IMR-90 (cell line): ENCODE results near the gene TP53BP2. TPM values are rescaled to one million over a fixed set of nuclear protein-coding genes. Genes with fewer than 3 reads are reported as not detected.

ENCODE experiments used
- ATAC-seq: fragments of 200-7000 bp; cut with Tn5 transposase; 2 replicates; pipeline ENCODE4 v1.9.1; 2020; ENCODE audit warnings: low read depth, mild to moderate bottlenecking, moderate library complexity
- BruUV-seq: library from RNA; stranded (reverse); fragments of 400-500 nt; replicated peaks from 2 replicates; lab custom pipeline; 2021; lab: Mats Ljungman, UMichigan
- CTCF ChIA-PET: fragments of 300-600 bp; formaldehyde crosslinking; extraction: SDS; loops from one replicate; lab custom pipeline; 2021; ENCODE audit warnings: antibody characterized with exemption; lab: Yijun Ruan, JAX
- POLR2A ChIA-PET: fragments of 300-600 bp; sonication (Branson Sonifier 250); formaldehyde crosslinking; loops from one replicate; lab custom pipeline; 2022; ENCODE audit warnings: antibody characterized with exemption; ENCODE audit not compliant: unreplicated experiment; lab: Charles Lee
- DNase-seq: peaks from one replicate; pipeline ENCODE4 v3.0.0; 2013
- H2AFZ ChIP-seq: replicated peaks from 2 replicates; pipeline ENCODE3; 2013; ENCODE audit warnings: low read length, mild to moderate bottlenecking; ENCODE audit not compliant: poor library complexity
- H2AK5ac ChIP-seq: 2 replicates; pipeline ENCODE4 v1.6.1; 2013; ENCODE audit warnings: low read depth, low read length, inconsistent platforms
- H2AK9ac ChIP-seq: replicated peaks from 2 replicates; pipeline ENCODE3; 2013; ENCODE audit warnings: mild to moderate bottlenecking, low read depth, low read length, moderate library complexity; ENCODE audit not compliant: poor library complexity
- H2BK120ac ChIP-seq: 2 replicates; pipeline ENCODE4 v1.6.1; 2013; ENCODE audit warnings: low read depth, low read length, inconsistent platforms
- H2BK15ac ChIP-seq: 3 replicates; pipeline ENCODE4 v1.6.1; 2013; ENCODE audit warnings: low read depth, low read length, inconsistent platforms
- H2BK20ac ChIP-seq: 2 replicates; pipeline ENCODE4 v1.6.1; 2013; ENCODE audit warnings: low read depth, mild to moderate bottlenecking, inconsistent platforms, low read length, moderate library complexity
- H2BK5ac ChIP-seq: 2 replicates; pipeline ENCODE4 v1.6.1; 2013; ENCODE audit warnings: mild to moderate bottlenecking, low read depth, low read length, inconsistent platforms; ENCODE audit not compliant: poor library complexity, severe bottlenecking
- H3K14ac ChIP-seq: replicated peaks from 2 replicates; pipeline ENCODE4 v1.6.1; 2013; ENCODE audit warnings: low read depth, low read length, inconsistent platforms
- H3K18ac ChIP-seq: 2 replicates; pipeline ENCODE4 v1.6.1; 2013; ENCODE audit warnings: low read depth, low read length, control low read depth
- H3K23ac ChIP-seq: 2 replicates; pipeline ENCODE4 v1.6.1; 2013; ENCODE audit warnings: low read depth, low read length, inconsistent platforms
- H3K27ac ChIP-seq: 2 replicates; pipeline ENCODE4 v1.5.1; 2013; ENCODE audit warnings: mild to moderate bottlenecking, control low read depth, low read length; ENCODE audit not compliant: insufficient read depth
- H3K27me3 ChIP-seq: 2 replicates; pipeline ENCODE4 v1.6.1; 2013; ENCODE audit warnings: low read length; ENCODE audit not compliant: control insufficient read depth, insufficient read depth
- H3K36me3 ChIP-seq: 2 replicates; pipeline ENCODE4 v1.6.1; 2013; ENCODE audit warnings: low read length, mixed read lengths; ENCODE audit not compliant: control insufficient read depth, insufficient read depth
- H3K4ac ChIP-seq: 2 replicates; pipeline ENCODE4 v1.6.1; 2013; ENCODE audit warnings: low read depth, low read length, inconsistent platforms
- H3K4me1 ChIP-seq: 2 replicates; pipeline ENCODE4 v1.6.1; 2013; ENCODE audit warnings: low read length, mixed read lengths; ENCODE audit not compliant: control insufficient read depth, insufficient read depth
- H3K4me2 ChIP-seq: 2 replicates; pipeline ENCODE4 v1.6.1; 2013; ENCODE audit warnings: low read depth, mild to moderate bottlenecking, control low read depth, low read length, moderate library complexity
- H3K4me3 ChIP-seq: 2 replicates; pipeline ENCODE4 v1.5.1; 2013; ENCODE audit warnings: low read depth, mild to moderate bottlenecking, control low read depth, low read length, moderate library complexity; ENCODE audit not compliant: insufficient read depth
- H3K56ac ChIP-seq: 2 replicates; pipeline ENCODE4 v1.6.1; 2013; ENCODE audit warnings: low read length, inconsistent platforms; ENCODE audit not compliant: insufficient read depth; ENCODE audit errors: extremely low read depth
- H3K79me1 ChIP-seq, 2 experiments: 2 replicates each; pipeline ENCODE4 v1.6.1; 2013; ENCODE audit warnings: low read length in 2 of 2, inconsistent platforms in 1 of 2, low read depth in 1 of 2
- H3K9ac ChIP-seq: 2 replicates; pipeline ENCODE4 v1.6.1; 2013; ENCODE audit warnings: low read depth, low read length, control low read depth
- H3K9me1 ChIP-seq: 2 replicates; pipeline ENCODE4 v1.6.1; 2013; ENCODE audit warnings: low read length, inconsistent platforms; ENCODE audit not compliant: insufficient read depth
- H3K9me3 ChIP-seq: 2 replicates; pipeline ENCODE4 v1.6.1; 2013; ENCODE audit warnings: low read length; ENCODE audit not compliant: control insufficient read depth, insufficient read depth
- H4K20me1 ChIP-seq: 2 replicates; pipeline ENCODE4 v1.6.1; 2013; ENCODE audit warnings: low read length, inconsistent platforms; ENCODE audit not compliant: insufficient read depth
- H4K5ac ChIP-seq: 2 replicates; pipeline ENCODE4 v1.6.1; 2013; ENCODE audit warnings: mild to moderate bottlenecking, low read depth, low read length, control low read depth
- H4K8ac ChIP-seq, 2 experiments: 2 replicates each; pipeline ENCODE4 v1.6.1; 2013; ENCODE audit warnings: low read depth in 2 of 2, low read length in 2 of 2, control low read depth in 1 of 2, inconsistent platforms in 1 of 2
- H4K91ac ChIP-seq: 2 replicates; pipeline ENCODE4 v1.6.1; 2013; ENCODE audit warnings: low read depth, low read length, inconsistent platforms; ENCODE audit not compliant: insufficient read depth
- BHLHE40 ChIP-seq: fragments of 150-350 bp; IDR thresholded peaks from 2 replicates; pipeline ENCODE4 v1.6.1; 2016; ENCODE audit warnings: mild to moderate bottlenecking, low read depth, low read length
- CEBPB ChIP-seq: IDR thresholded peaks from 2 replicates; pipeline ENCODE4 v1.6.1; 2012; ENCODE audit warnings: low read depth, low read length, improper control_type of control experiment
- CHD1 ChIP-seq: IDR thresholded peaks from 2 replicates; pipeline ENCODE4 v1.6.1; 2012; ENCODE audit warnings: low read depth, low read length, improper control_type of control experiment
- CTCF ChIP-seq: conservative IDR thresholded peaks from 2 replicates; pipeline ENCODE4 v1.5.1; 2012; ENCODE audit warnings: mild to moderate bottlenecking, low read depth, low read length, improper control_type of control experiment
- ELK1 ChIP-seq: fragments of 150-350 bp; IDR thresholded peaks from 2 replicates; pipeline ENCODE4 v1.6.1; 2016; ENCODE audit warnings: low read depth, mild to moderate bottlenecking, low read length, moderate library complexity, borderline replicate concordance
- FOS ChIP-seq: fragments of 150-350 bp; IDR thresholded peaks from 2 replicates; pipeline ENCODE4 v1.6.1; 2016; ENCODE audit warnings: low read depth, low read length
- MAFK ChIP-seq: IDR thresholded peaks from 2 replicates; pipeline ENCODE4 v1.6.1; 2012; ENCODE audit warnings: low read depth, low read length, improper control_type of control experiment
- MAZ ChIP-seq: IDR thresholded peaks from 2 replicates; pipeline ENCODE4 v1.6.1; 2012; ENCODE audit warnings: low read depth, mild to moderate bottlenecking, low read length, improper control_type of control experiment, moderate library complexity, borderline replicate concordance
- MXI1 ChIP-seq: IDR thresholded peaks from 2 replicates; pipeline ENCODE4 v1.6.1; 2012; ENCODE audit warnings: low read depth, mild to moderate bottlenecking, low read length, moderate library complexity, borderline replicate concordance
- NFE2L2 ChIP-seq: fragments of 150-350 bp; IDR thresholded peaks from 2 replicates; pipeline ENCODE4 v1.6.1; 2016; ENCODE audit warnings: low read depth, mild to moderate bottlenecking, low read length
- POLR2A ChIP-seq: IDR thresholded peaks from 2 replicates; pipeline ENCODE4 v1.6.1; 2012; ENCODE audit warnings: mild to moderate bottlenecking, low read depth, low read length
- RAD21 ChIP-seq: IDR thresholded peaks from 2 replicates; pipeline ENCODE4 v1.6.1; 2012; ENCODE audit warnings: low read length, improper control_type of control experiment
- RCOR1 ChIP-seq: IDR thresholded peaks from 2 replicates; pipeline ENCODE4 v1.6.1; 2012; ENCODE audit warnings: mild to moderate bottlenecking, low read length, improper control_type of control experiment; ENCODE audit not compliant: insufficient replicate concordance
- RFX5 ChIP-seq: IDR thresholded peaks from 2 replicates; pipeline ENCODE4 v1.8.0; 2012; ENCODE audit warnings: low read depth, mild to moderate bottlenecking, low read length, moderate library complexity
- SMC3 ChIP-seq: fragments of 150-350 bp; IDR thresholded peaks from 2 replicates; pipeline ENCODE4 v1.6.1; 2016; ENCODE audit warnings: low read depth, mild to moderate bottlenecking, antibody characterized with exemption, low read length, moderate library complexity
- dilution Hi-C: fragments of 300-500 bp; cut with HindIII; formaldehyde crosslinking; loops from one replicate; pipeline ENCODE4 v1.14.3; 2018; ENCODE audit warnings: low sequenced_read_pairs; ENCODE audit not compliant: unreplicated experiment
- in situ Hi-C: fragments of 300-500 bp; cut with MboI; formaldehyde crosslinking; loops from 3 replicates; pipeline ENCODE4 v1.14.3; 2019; ENCODE audit warnings: low sequenced_read_pairs, inconsistent platforms, mixed read lengths
- intact Hi-C: fragments of 100-400 bp; cut with micrococcal nuclease; formaldehyde crosslinking; loops from 2 replicates; pipeline ENCODE4 v1.10.0; 2022
- polyA plus RNA-seq, 3 experiments: library from polyadenylated mRNA; depleted of rRNA; stranded (reverse); fragments of >200 nt; gene quantifications; 2 replicates each; pipeline ENCODE4 v1.2.3, GENCODE V29; 2012; ENCODE audit warnings: low replicate concordance in 1 of 3
- total RNA-seq: library from RNA; depleted of rRNA; stranded (reverse); fragments of >200 nt; gene quantifications from 2 replicates; pipeline ENCODE4 v1.2.3, GENCODE V29; 2012
- TF ChIP-seq, protein P1 (sequence below): fragments of 150-350 bp; IDR thresholded peaks from 2 replicates; pipeline ENCODE4 v1.6.1; 2017; ENCODE audit warnings: mild to moderate bottlenecking, antibody characterized with exemption, low read length, low read depth

Gene TP53BP2
- total and polyA plus RNA-seq, 2 of the 4 experiments (the other 2 are of a cell fraction): 19.9 to 35.0 TPM

DNA sequence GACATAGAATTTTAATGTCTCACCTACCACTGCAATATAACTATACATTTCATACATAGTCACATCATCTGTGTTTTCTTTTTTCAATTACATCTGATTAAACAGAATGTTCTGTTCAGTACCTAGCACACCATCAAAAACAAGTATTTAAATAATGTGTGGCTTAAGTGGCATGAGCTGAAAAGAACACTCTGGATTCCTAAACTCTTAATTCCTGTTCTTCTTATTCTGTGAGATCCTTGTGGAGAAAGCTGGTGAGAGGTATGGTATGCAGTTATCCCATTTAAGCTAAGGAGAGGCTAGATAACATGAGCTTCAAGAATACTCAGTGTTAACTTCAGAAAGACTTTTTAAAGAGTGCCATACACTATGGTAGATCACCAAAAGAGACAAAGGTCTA is 5.5 kb downstream of the TP53BP2 start:
- ATAC-seq (no peak), DNase-seq (no peak)
- H3K79me1 ChIP-seq: peaks cover 4 to 65% of the 10 kb centered on the region in 2 experiments; a peak in 2 of 4 replicates
- H2AFZ ChIP-seq: no peak overlapping the region
- peaks cover 16% of the 10 kb centered on the region for H3K9me1 ChIP-seq
- no peak overlapping the region for H3K14ac ChIP-seq
- H3K4me1 ChIP-seq: peaks cover 20% of the 10 kb centered on the region
- H3K23ac ChIP-seq: no peak overlapping the region
- intact Hi-C loops (no loop called here), in situ Hi-C loops (no loop called here), dilution Hi-C loops (no loop called here)
- ChIA-PET POLR2A (no interaction called here), CTCF (interaction anchor here (1.3 to 1.5 kb wide), 2 partner anchors 7 to 45 kb away, joined by 3 read pairs; no protein-coding TSS in a partner anchor)
- H3K18ac ChIP-seq: no peak overlapping the region
- H3K27me3 ChIP-seq: no peaks in the 10 kb centered on the region
- no peak overlapping the region for H2BK120ac ChIP-seq
- H3K4ac ChIP-seq: no peak overlapping the region
- H3K9ac ChIP-seq: no peak overlapping the region
- no peak overlapping the region for H2BK20ac ChIP-seq
- H4K91ac ChIP-seq: no peak overlapping the region
- H3K27ac ChIP-seq: no peak overlapping the region
- H2BK5ac ChIP-seq: no peak overlapping the region
- no peaks in the 10 kb centered on the region for H3K9me3 ChIP-seq
- no peaks in the 10 kb centered on the region for H3K36me3 ChIP-seq
- H2AK9ac ChIP-seq: no peak overlapping the region
- H3K4me3 ChIP-seq: no peak overlapping the region
- no peak overlapping the region for H4K8ac ChIP-seq
- peaks cover 71% of the 10 kb centered on the region for H4K20me1 ChIP-seq
- no peak overlapping the region for H3K56ac ChIP-seq
- no peak overlapping the region for H3K4me2 ChIP-seq
- no peak overlapping the region for H4K5ac ChIP-seq
- no peak overlapping the region for H2AK5ac ChIP-seq
- H2BK15ac ChIP-seq: no peak overlapping the region
- BruUV-seq: no TSS peak
- no peak for TF ChIP-seq MXI1
- no peak for TF ChIP-seq RAD21
- no peak for TF ChIP-seq RCOR1
- no peak for TF ChIP-seq ELK1
- no peak for TF ChIP-seq MAZ
- no peak for TF ChIP-seq CHD1
- TF ChIP-seq, protein P1, sequence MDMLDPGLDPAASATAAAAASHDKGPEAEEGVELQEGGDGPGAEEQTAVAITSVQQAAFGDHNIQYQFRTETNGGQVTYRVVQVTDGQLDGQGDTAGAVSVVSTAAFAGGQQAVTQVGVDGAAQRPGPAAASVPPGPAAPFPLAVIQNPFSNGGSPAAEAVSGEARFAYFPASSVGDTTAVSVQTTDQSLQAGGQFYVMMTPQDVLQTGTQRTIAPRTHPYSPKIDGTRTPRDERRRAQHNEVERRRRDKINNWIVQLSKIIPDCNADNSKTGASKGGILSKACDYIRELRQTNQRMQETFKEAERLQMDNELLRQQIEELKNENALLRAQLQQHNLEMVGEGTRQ: no peak
- TF ChIP-seq CEBPB: no peak
- TF ChIP-seq POLR2A: no peak
- TF ChIP-seq NFE2L2: no peak
- TF ChIP-seq SMC3: no peak
- no peak for TF ChIP-seq MAFK
- TF ChIP-seq CTCF: no peak
- no peak for TF ChIP-seq RFX5
- TF ChIP-seq FOS: no peak
- TF ChIP-seq BHLHE40: no peak
